Astrocyte of the spinal cord (primary cell): ENCODE data around the gene PRSS33.

Source experiments
- DNase-seq: peaks from one replicate; pipeline ENCODE4 v3.0.0; 2011; ENCODE audit warnings: low read depth, low spot score
- H3K4me3 ChIP-seq: 2 replicates; pipeline ENCODE4 v1.5.1; 2011; ENCODE audit warnings: low read depth, mild to moderate bottlenecking, low read length, moderate library complexity
- CTCF ChIP-seq: IDR thresholded peaks from 2 replicates; pipeline ENCODE4 v1.5.1; 2012; ENCODE audit warnings: low read depth, mild to moderate bottlenecking, low read length, inconsistent platforms
- in situ Hi-C: cut with HindIII; loops from 2 replicates; pipeline ENCODE4 v1.10.0; 2017; ENCODE audit warnings: low sequenced_read_pairs

The PRSS33 gene

GRCh38 chr16:2737895-2738418 is 49.4 kb downstream of the PRSS33 start:
- in situ Hi-C loops: no loop called here
- no peak for TF ChIP-seq CTCF
- H3K4me3 ChIP-seq: no peak overlapping the region
- DNase-seq: no peak

GRCh38 chr16:2737238-2737605 is 50.1 kb downstream of the PRSS33 start:
- in situ Hi-C loops: no loop called here
- DNase-seq: no peak
- no peak overlapping the region for H3K4me3 ChIP-seq
- no peak for TF ChIP-seq CTCF

- no peak for TF ChIP-seq CTCF
- no peak for DNase-seq
- in situ Hi-C loops: no loop called here
- no peak overlapping the region for H3K4me3 ChIP-seq
Measured at GRCh38 chr16:2736476-2737237, 50.7 kb downstream of the PRSS33 start.

DNA sequence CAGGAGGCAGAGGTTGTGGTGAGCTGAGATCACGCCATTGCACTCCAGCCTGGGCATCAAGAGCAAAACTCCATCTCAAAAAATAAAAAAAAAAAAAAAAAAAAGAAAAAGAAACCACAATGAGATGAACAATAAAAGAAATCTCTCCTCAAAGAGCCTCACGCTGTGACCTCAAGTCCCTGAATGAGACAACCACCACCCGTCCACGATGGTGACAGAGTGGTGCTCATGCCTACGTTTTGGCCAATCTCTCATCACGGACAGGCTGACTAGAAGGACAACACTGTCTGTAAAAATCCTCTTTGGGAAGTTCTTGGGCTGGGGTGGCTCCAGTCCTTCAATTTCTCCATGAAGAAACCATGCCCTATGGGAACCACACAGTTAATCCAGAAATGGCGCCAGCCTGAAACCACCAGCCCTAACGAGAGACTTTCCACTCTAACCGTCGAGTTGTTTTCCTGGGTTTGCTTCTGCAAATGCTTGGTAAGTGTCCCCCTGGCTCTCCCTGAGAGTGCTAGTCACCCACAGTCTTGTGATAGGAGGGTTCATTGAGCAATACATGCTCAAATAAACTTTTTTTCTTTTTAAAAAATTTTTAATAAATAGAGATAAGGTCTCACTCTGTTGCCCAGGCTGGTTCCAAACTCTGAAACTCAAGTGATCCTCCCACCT is 52.4 kb downstream of the PRSS33 start:
- DNase-seq: no peak
- in situ Hi-C loops: no loop called here
- no peak overlapping the region for H3K4me3 ChIP-seq
- no peak for TF ChIP-seq CTCF
